T47D (cell line): ENCODE data around the gene NT5C3A.
A peak's percentile ranks its signal among the peaks of the same experiment; 100 is the strongest.

ENCODE experiments used
- DNase-seq, 2 experiments: peaks; one replicate each; pipeline versions ENCODE4 v3.0.0 to v3.0.0-alpha.2; 2011 to 2012; ENCODE audit warnings: low read depth in 1 of 2, low spot score in 1 of 2
- JUND ChIP-seq: IDR thresholded peaks from 2 replicates; pipeline ENCODE4 v1.6.1; 2012; ENCODE audit warnings: low read depth
- in situ Hi-C: cut with HindIII; loops from 2 replicates; pipeline ENCODE4 v1.10.0; 2016; ENCODE audit warnings: low sequenced_read_pairs, low pct_unique_long_range_greater_than_20kb

NT5C3A gene

DNA sequence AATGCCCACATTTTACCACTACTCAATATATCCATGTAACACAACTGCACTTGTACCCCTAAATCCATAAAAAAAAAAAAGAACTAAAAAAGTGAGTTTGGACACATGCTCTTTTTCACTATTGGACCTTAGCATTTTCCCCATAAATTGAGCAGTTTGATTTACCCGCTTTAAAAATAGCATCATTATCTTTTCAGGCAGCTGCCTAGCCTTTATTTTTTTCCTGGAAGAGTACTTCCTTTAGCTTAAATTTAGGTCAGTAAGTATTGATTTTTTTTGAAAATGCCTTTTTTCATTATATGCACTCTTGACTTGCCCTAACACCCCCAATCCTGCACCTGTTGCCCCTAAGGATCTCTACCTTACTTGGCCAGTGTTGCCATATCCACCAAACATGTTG is 5.3 kb upstream of the NT5C3A start:
- TF ChIP-seq JUND = no peak
- in situ Hi-C loops = no loop called here
- no peak for DNase-seq

DNA sequence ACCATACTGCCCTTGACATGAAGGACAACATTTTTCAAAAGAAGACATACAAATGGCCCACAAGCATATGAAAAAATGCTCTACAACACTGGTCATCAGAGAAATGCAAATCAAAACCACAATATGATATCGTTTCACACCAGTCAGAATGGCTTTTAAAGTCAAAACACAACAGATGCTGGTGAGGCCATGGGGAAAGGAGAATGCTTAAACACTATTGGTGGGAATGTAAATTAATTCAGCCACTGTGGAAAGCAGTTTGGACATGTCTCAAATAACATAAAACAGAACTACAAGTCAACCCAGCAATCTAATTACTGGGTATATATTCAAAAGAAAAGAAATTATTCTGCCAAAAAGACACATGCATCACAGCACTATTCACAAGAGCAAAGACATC is 4.2 kb upstream of the NT5C3A start:
- no peak for TF ChIP-seq JUND
- in situ Hi-C loops = no loop called here
- DNase-seq = no peak

DNA sequence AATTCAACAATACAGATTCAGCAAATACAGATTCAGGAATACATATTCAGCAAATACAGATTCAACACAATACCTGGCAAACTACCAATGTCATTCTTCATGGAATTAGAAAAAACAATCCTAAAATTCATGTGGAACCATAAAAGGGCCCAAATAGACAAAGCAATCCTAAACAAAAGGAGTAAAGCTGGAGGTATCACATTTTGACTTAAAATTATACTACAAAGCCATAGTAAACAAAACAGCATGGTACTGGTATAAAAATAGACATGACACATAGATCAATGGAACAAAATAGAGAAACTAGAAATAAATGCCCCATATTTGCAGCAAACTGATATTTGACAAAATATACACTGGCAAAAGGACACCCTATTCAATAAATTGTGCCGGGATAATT is 3.4 kb upstream of the NT5C3A start:
- in situ Hi-C loops = no loop called here
- no peak for DNase-seq
- no peak for TF ChIP-seq JUND

DNA sequence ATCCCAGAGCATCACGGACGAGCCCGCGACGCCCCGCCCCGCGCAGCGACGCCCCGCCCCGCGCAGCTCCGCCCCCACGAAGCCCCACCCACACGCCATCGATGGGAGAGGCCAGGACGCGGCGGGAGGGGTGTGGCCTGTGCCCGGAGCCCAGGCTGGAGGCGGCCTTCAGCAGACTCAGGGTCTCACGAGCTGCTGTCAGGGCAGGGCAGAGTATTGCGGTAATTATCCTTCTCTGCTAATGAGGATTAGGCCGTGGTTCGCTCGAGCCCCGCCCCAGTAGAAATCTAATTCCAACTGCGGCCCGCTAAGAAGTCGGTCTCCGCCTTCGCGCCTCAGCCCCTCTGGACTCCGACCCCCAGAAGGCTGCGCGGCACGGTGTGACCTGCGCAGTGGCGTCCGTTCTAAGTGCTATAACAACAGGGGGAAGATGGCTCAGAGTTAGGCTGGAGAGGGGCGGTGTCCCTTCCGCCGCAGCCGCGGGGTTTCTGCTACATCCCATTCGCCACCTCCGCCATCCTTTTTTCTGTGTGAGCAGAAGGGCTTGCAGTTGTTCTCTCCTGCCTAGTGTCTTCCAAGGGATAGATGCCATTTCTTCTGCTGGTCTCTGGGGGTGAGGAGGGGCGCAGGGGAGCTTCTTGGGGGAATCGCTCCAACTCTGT is 337 bp upstream of the NT5C3A start:
- peak; percentile 93 to 97 for DNase-seq
- in situ Hi-C loops = no loop called here
- TF ChIP-seq JUND = no peak

DNA sequence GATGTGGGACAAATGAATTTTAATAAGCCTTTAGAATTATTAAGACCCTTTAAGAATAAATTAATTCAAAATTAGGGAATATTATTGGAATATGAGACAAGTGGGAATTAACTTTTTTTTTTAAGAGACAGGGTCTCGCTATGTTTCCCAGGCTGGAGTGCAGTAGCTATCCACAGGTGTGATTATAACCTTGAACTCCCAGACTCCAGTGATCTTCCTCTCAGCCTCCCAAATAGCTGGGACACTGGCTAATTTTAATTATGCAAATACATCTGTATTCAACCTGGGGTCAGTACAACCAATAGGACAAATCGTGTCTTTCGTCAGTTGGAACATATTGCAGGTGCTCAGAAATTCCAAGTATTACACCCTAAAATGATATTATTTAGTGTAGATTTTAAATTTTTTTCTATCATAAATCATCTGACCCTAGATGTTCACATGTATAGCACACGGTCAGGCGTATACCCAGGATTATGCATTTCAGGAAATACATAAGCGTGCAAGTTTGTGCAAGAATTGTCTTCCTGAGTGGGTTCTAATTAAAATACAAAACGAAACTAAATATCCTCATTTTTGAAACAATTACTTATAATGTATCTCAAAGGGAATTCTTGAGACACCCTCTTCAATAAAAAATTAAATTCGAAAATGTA is 1.2 kb downstream of the NT5C3A start:
- in situ Hi-C loops = no loop called here
- DNase-seq = no peak
- no peak for TF ChIP-seq JUND

DNA sequence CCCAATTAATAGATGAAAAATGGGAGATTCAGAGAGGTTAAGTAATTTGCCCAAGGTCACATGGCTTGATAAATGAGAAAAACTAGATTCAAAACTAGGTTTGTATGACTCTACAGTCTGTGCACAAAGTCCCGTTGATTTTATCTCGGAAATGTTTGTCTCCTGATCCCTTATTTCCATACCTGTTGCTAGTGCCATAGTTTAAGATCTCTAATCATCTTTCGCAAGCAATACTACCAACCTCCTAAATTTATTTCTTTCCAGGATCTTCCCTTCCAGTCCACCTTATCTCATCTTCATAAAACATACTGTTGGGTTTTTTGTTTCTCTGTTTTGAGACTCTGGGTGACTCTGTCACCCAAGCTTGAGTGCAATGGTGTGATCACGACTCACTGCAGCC is 2.9 kb downstream of the NT5C3A start:
- TF ChIP-seq JUND = no peak
- DNase-seq = no peak
- in situ Hi-C loops = no loop called here

DNA sequence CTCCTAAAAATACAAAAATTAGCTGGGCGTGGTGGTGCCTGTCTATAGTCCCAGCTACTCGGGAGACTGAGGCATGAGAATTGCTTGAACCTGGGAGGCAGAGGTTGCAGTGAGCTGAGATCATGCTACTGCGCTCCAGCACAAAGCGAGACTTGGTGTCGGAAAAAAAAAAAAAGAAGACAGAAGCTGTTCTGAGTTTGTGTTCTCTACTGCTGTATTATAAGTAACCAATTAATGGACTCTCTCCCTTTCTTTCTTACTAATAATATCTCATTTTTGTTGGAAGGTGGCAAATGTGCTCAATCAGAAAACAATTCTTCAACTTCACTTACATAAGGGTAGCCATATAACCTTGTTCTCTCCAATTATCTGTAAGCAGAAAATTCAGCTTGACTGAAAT is 7.4 kb downstream of the NT5C3A start:
- no peak for DNase-seq
- in situ Hi-C loops = no loop called here
- no peak for TF ChIP-seq JUND

DNA sequence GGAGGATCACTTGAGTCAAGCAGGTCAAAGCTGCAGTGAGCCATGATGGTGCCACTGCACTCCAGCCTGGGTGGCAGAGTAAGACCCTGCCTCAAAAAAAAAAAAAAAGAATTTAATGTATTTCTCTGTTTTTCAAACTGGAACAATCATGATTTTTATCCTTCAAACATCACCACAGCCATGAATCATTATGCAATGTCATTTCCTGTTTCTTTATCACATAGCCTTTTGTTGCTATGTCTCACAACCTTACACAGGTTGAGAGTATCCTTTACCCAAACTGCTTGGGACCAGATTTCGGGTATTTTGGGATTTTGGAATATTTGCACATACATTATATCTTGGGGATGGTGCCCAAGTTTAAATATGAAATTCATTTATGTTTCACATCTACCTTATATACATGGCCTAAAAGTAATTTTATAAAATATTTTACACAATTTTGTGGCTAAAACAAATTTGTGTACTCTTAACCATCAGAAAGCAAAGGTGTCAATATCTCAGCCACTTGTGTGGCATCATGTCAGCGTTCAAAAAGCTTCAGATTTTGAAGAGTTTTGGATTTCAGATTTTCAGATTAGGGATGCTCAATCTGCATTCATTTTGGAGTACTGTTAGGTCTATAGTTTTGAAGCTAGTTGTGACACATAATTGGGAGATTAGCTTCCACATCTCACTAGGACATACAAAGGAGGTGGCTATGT is 8.2 kb downstream of the NT5C3A start:
- TF ChIP-seq JUND = no peak
- no peak for DNase-seq
- in situ Hi-C loops = no loop called here

DNA sequence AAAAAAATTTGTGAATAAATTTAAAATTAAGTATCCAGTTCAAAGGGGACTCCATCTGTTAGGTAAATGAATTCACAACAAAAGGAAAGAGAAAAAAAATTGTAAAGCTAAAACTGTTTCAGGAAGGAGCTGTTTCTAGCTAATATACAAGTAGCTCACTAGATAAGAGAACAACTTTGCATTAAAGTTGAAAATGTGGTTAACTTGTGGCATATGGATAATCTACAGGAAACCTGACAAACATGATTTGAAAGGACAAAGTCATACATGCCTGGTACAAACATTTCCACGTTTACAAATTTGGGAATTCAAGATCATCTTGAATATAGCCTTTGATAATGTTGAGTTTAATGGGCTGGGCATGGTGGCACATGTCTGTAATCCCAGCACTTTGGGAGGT is 8.9 kb downstream of the NT5C3A start:
- DNase-seq = no peak
- TF ChIP-seq JUND = no peak
- in situ Hi-C loops = no loop called here

DNA sequence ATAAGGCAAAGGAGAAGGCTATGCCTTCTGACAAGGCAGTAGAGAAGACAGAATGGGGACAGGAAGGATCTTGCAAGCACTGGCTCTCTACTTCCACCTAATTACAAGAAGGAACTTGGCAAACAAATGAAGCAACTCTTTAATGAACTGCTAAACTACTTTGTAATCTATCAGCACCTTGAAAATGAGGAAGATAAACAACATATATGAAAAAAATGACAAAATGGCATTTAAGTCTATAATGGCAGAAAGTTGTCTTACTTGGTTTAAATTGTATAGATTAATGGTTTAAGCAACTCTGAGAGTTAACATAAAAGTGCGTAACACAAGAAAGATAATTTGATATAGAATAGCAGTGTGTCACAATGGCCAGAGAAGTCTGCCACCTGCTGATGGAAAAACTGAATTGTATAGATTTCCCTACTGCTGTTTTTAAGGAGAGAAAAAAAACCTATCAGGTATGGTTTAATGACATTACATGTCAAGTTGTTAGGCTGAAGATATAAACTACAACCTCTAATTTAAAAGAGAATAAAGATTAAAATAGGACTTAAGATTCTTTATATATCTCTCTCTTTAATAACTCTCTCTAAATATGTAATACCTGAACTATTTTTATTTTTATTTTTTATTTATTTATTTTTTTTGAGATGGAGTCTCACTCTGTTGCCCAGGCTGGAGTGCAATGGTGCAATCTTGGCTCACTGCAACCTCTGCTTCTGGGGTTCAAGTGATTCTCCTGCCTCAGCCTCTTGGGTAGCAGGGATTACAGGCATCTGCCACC is 11.8 kb downstream of the NT5C3A start:
- in situ Hi-C loops = no loop called here
- TF ChIP-seq JUND = no peak
- peak; percentile 26 to 77 for DNase-seq

DNA sequence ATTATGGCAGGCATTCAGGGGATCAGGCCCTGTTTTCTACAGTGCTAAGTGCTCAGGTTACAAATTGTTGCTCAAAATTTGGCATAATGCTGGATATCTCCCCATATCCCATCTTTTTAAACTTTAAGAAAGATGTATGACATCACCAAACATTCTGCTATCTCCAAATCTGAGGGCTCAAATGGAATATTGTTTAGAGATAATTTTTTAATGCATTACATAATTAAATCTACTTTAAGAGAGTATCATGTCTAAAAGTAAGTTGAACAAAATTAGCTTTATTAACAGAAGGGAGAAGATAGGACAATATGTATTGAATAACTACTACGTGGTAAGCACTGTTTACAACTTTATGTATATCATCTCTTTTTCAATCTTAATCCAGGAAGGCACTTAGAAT is 13.9 kb downstream of the NT5C3A start:
- in situ Hi-C loops = no loop called here
- no peak for TF ChIP-seq JUND
- no peak for DNase-seq

DNA sequence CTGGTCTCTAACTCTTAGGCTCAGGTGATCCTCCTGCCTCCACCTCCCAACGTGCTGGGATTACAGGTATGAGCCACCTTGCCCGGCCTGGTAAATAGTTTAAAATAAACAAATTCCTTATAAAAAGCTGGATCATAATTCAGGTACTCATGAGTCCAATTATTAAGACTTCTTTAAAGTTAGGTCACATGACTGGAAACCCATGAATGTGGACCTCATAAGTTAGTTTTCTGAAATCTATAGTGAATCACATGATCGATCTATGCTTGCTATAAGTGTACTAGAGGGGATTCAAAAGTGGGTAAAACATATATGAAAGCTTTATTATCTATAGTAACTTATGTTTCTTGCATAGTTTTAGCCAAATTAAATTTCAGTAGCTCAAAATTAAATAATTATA is 14.3 kb downstream of the NT5C3A start:
- in situ Hi-C loops = no loop called here
- DNase-seq = no peak
- TF ChIP-seq JUND = no peak

DNA sequence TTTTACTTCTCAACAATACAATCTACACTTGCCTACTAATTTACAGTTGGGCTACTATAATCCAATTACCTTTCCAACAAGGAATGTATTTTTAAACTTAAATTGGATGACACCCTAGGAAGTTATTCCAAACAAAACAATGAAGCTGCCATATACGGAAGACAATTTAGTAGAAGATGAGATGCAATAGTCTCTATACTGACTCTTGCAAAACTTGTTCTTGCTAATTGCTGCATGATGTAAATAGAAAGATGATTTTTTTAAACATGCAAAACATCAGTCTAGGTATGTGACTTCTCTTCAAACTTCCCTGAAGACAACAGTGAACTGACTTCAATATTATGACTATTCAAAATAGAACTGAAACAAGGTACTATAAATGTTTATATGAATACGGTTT is 17.6 kb downstream of the NT5C3A start:
- in situ Hi-C loops = no loop called here
- no peak for DNase-seq
- TF ChIP-seq JUND = no peak
